AG09319 (cell line): ENCODE results near the gene ZNF692.

Source experiments
- DNase-seq: peaks from one replicate; pipeline ENCODE4 v3.0.0-alpha.2; 2010; ENCODE audit warnings: low read depth; ENCODE audit errors: extremely low read depth
- CTCF ChIP-seq: IDR thresholded peaks from 2 replicates; pipeline ENCODE4 v1.5.1; 2011; ENCODE audit warnings: low read depth, mild to moderate bottlenecking, inconsistent platforms, low read length, moderate library complexity

Gene ZNF692

GRCh38 chr1:248828845-248829244, 30.0 kb downstream of the ZNF692 start:
- no peak for DNase-seq
- TF ChIP-seq CTCF, result no peak

DNA sequence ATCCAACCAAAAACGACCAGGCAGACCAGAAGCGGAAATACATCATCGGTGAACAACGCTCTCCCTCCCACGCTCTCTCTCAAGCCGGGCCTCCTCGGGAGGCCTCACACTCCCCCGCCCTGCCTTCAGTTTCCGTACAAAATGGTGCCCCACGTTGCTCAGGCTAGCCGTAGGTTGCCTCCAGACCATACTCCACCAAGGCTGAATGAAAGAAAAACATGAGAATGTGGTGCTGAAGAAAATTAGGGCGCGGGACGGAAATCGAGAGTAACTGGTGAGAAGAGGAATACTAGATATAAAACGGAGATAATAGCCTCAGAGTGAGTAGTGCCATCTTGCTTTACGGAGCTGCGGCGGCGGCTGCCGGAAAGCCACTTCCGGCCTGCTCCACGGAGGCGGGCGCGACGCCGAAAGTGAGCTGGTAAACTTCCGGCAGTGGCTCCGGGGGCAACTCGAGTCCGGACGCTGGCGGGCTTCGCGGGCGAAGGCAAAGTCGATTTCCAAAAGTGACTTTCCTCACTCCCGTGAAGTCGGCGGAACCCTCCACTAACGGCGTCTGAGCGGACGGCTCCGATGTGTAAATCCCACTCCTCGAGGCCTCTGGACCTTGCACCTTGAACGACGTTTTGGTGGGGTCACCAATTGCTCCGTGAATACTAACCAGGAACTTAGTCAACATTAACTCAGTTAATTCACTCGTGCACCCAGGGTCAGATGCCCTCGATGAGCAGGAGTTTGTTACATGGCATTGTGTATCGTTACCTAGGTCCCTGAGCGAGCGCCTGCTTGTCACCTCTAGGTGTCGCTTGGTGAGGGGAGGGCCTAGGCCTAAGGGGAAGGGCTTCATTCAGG, 32.8 kb downstream of the ZNF692 start, which contains the start of gene SH3BP5L:
TSS of gene SH3BP5L (minus strand) at position 7 of the 852 bp plus-strand sequence. CDS start 980 bp downstream, outside the sequence.
- DNase-seq, result peak; percentile 86

DNA sequence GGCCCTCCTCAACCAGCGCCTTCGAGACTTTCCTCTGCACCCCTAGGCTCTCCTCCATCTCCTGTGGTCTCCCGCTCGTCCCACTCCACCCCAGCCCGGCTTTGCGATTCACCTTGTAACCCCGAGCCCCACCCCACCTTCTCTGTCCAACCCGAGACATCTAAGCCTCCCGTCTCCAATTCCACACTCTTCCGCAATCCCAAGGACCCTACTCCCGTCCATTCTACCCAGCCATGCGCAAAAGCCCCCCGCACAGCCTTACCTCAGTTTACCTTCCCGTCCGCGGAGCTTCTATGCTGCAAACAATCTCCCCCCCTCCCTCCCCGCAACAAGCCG, 33.3 kb downstream of the ZNF692 start:
- no peak for TF ChIP-seq CTCF
- no peak for DNase-seq

More for the DNA sequence above, 32.8 kb downstream of the ZNF692 start, which contains the start of gene SH3BP5L:
- TF ChIP-seq CTCF, result peak; percentile 75

- no peak for TF ChIP-seq CTCF
- DNase-seq, result no peak
Observed at GRCh38 chr1:248825136-248825535, 33.7 kb downstream of the ZNF692 start.

DNA sequence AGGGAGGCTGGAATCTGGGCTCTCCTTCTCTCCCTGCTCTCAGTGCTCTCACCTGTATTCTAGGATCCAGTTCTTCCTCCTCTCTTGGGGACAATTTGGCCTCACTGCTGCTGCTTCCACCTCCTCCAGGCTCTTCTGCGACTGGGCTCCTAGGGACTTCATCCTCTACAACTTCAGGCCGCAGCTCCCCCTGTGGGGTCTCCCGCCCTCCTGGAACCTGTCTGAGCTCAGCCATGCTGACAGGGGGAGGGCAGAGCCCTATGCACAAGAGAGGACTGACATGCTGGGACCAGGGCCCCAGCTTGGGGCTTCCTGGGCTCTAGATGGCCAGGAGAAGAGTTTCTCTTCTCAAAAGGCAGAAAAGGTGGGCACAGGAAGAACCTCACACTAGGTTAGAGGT, 34.2 kb downstream of the ZNF692 start:
- no peak for DNase-seq
- no peak for TF ChIP-seq CTCF

DNA sequence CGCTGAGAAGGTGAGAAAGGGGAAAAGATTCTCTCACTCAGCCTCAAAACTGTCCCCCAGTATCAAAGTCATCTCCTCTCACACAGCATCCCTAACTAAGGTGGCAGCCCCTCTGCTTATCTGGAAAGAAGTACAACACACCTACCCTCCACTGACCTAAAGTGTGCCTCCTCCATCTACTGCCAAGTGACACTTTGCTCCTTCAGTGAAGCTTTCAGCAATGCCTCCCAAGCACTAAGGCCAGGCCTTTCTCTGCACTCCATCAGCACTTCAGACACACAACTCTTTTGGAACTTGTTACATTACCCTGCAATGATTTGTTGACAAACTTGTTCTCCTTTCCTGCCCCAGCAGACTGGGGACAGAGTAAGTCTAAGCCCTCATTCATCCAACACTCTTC, 34.6 kb downstream of the ZNF692 start:
- no peak for DNase-seq
- no peak for TF ChIP-seq CTCF

DNA sequence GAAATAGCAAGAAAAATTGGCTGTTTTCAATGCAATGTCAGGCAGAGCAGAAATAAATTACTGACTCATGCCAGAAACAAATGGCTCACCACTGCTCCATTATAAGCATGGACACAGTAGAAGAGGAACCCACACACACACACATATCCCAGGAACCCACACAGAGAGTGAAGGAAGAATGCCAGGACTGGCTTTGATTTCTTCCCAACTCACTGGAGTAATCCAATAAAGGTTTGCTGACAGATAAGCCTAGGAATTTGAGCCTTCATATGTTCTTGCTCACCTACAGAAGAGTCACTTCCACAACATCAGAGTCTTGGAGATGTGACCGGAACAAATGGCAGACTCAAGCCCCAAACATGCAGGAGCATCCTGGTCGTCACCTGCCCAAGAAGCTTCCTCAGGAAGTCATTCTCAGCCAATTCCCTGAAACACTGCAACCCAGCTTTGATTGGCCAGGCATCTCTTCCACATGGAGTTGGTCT, 35.3 kb downstream of the ZNF692 start:
- no peak for TF ChIP-seq CTCF
- DNase-seq, result no peak
